Neural cell (in vitro differentiated cells): Measurements from ENCODE around the gene GPR82.

Experiments used
- CTCF ChIP-seq: fragments of 450-650 bp; IDR thresholded peaks from 2 replicates; pipeline ENCODE4 v1.5.1; 2014; ENCODE audit warnings: antibody characterized with exemption, mild to moderate bottlenecking, moderate library complexity; ENCODE audit not compliant: poor library complexity, severe bottlenecking
- EP300 ChIP-seq: fragments of 450-650 bp; conservative IDR thresholded peaks from 2 replicates; pipeline ENCODE4 v1.6.1; 2014; ENCODE audit warnings: antibody characterized with exemption, mild to moderate bottlenecking, moderate library complexity; ENCODE audit not compliant: poor library complexity, severe bottlenecking
- EZH2 ChIP-seq: fragments of 200-600, 300-800 bp; shearing (Covaris generic), sonication (generic); IDR thresholded peaks from 2 replicates; pipeline ENCODE4 v1.6.1; 2014; ENCODE audit warnings: antibody characterized with exemption, low read length, borderline replicate concordance, mild to moderate bottlenecking; ENCODE audit not compliant: insufficient read depth, poor library complexity, severe bottlenecking
- POLR2AphosphoS5 ChIP-seq: IDR thresholded peaks from 2 replicates; pipeline ENCODE4 v1.6.1; 2012
- RAD21 ChIP-seq: fragments of 450-650 bp; conservative IDR thresholded peaks from 2 replicates; pipeline ENCODE4 v1.6.1; 2014; ENCODE audit warnings: antibody characterized with exemption, mild to moderate bottlenecking, moderate library complexity
- REST ChIP-seq: IDR thresholded peaks from 2 replicates; pipeline ENCODE4 v1.6.1; 2012; ENCODE audit warnings: borderline replicate concordance
- SMC3 ChIP-seq: fragments of 450-650 bp; conservative IDR thresholded peaks from 2 replicates; pipeline ENCODE4 v1.6.1; 2014; ENCODE audit warnings: antibody characterized with exemption, mild to moderate bottlenecking, moderate library complexity; ENCODE audit not compliant: poor library complexity

- TF ChIP-seq REST (no peak), CTCF (no peak), RAD21 (no peak), EZH2 (no peak), SMC3 (no peak), POLR2AphosphoS5 (no peak), EP300 (no peak)
Measured at GRCh38 chrX:41716767-41717473, 7.1 kb upstream of the GPR82 start.
